ENCODE results near the gene CHID1. TPM values are rescaled to one million over a fixed set of nuclear protein-coding genes. Genes with fewer than 3 reads are reported as not detected.

The CHID1 gene
- total and polyA plus RNA-seq, 5 donors: 48.9 to 70.5 (median 63.7) TPM

- Histone ChIP-seq H3K4me1 (ENCODE audit: control insufficient read depth, insufficient read depth, low read length) (no peaks in the 10 kb centered on the region), H3K4me3 (ENCODE audit: low read length) (no peak overlapping the region), H3K27ac (ENCODE audit: low read length) (no peak overlapping the region), H3K27me3 (ENCODE audit: control insufficient read depth, insufficient read depth) (no peaks in the 10 kb centered on the region), H3K9me3 (ENCODE audit: control insufficient read depth, low read length) (no peaks in the 10 kb centered on the region)
- 86% methylated on average over 5 of the region's 5 CpGs for WGBS
- intact Hi-C loops (cut with DNase I): no loop called here
- DNase-seq: no peak
- no peak for ATAC-seq
Measured at GRCh38 chr11:908273-908672, 2.3 kb downstream of the CHID1 start.

GRCh38 chr11:907668-908067, 2.9 kb downstream of the CHID1 start:
- Histone ChIP-seq H3K27me3 (ENCODE audit: control insufficient read depth, insufficient read depth) (no peaks in the 10 kb centered on the region), H3K4me1 (ENCODE audit: control insufficient read depth, insufficient read depth, low read length) (no peaks in the 10 kb centered on the region), H3K4me3 (ENCODE audit: low read length) (no peak overlapping the region), H3K9me3 (ENCODE audit: control insufficient read depth, low read length) (no peaks in the 10 kb centered on the region), H3K27ac (ENCODE audit: low read length) (no peak overlapping the region)
- 89% methylated on average over 2 of the region's 2 CpGs for WGBS
- no peak for DNase-seq
- intact Hi-C loops (cut with DNase I): no loop called here
- ATAC-seq: no peak

- H3K9me3 ChIP-seq (ENCODE audit: control insufficient read depth, low read length): no peaks in the 10 kb centered on the region
- H3K27me3 ChIP-seq (ENCODE audit: control insufficient read depth, insufficient read depth): no peaks in the 10 kb centered on the region
- no peak for DNase-seq
- WGBS: 87% methylated on average over 7 of the region's 7 CpGs
- intact Hi-C loops (cut with DNase I): no loop called here
- H3K4me3 ChIP-seq (ENCODE audit: low read length): no peak overlapping the region
- no peak overlapping the region for H3K27ac ChIP-seq (ENCODE audit: low read length)
- ATAC-seq: no peak
- no peaks in the 10 kb centered on the region for H3K4me1 ChIP-seq (ENCODE audit: control insufficient read depth, insufficient read depth, low read length)
Measured at GRCh38 chr11:905952-906351, 4.7 kb downstream of the CHID1 start.

DNA sequence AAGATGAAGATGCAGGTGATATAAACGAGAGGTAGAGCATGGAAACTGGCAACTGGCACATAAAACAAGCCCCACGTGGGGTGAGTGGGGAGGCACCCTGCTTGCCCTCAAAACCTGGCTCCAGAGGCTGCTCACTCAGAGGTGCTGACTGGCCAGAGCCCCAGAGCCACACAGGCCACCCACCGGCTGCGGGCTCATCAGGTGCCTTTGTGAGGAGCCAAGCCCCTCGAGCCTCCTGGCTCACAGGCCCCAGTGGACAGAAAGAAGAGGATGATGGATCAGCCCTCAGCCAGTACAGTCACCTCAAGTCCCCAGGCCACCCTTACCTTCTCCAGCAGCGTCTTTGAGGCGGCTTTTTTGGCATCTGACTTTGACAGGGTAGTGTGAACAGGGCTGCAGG, 6.2 kb downstream of the CHID1 start:
- no peak overlapping the region for H3K4me3 ChIP-seq (ENCODE audit: low read length)
- intact Hi-C loops (cut with DNase I): no loop called here
- no peaks in the 10 kb centered on the region for H3K9me3 ChIP-seq (ENCODE audit: control insufficient read depth, low read length)
- no peaks in the 10 kb centered on the region for H3K27me3 ChIP-seq (ENCODE audit: control insufficient read depth, insufficient read depth)
- no peak overlapping the region for H3K27ac ChIP-seq (ENCODE audit: low read length)
- DNase-seq: no peak
- 94% methylated on average over 7 of the region's 7 CpGs for WGBS
- no peak for ATAC-seq
- no peaks in the 10 kb centered on the region for H3K4me1 ChIP-seq (ENCODE audit: control insufficient read depth, insufficient read depth, low read length)

DNA sequence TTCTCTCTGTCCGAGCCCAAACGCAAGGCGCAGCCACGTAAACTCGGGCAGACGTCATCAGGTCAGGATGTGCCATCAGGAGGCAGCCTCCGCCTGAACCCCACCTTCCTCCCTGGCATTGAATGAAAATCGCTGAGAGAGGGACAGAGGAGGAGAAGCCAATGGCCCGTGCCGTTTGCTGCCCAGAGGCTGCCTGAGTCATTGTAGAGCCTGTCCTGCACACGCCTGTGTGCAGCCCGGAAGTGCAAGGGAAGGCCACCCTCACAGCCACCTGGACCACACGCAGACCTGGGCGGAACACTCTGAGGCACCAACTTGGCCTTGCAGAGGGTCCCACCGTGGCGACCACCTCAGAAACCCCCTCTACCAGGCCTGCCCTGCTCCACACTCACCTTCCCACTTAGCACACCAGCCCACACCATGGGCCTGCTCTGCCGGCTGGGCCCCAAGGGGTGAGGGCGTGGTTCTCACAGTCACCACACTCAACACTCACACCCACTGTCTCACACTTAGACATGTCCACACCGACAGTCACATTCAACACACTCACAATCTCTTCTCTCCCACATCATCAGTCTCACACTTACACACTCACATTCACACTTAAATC, 9.1 kb downstream of the CHID1 start:
- Histone ChIP-seq H3K27me3 (ENCODE audit: control insufficient read depth, insufficient read depth) (no peaks in the 10 kb centered on the region), H3K27ac (ENCODE audit: low read length) (no peak overlapping the region), H3K9me3 (ENCODE audit: control insufficient read depth, low read length) (no peaks in the 10 kb centered on the region), H3K4me3 (ENCODE audit: low read length) (no peak overlapping the region), H3K4me1 (ENCODE audit: control insufficient read depth, insufficient read depth, low read length) (no peaks in the 10 kb centered on the region)
- ATAC-seq (no peak), DNase-seq (no peak)
- WGBS: 89% methylated on average over 19 of the region's 19 CpGs
- intact Hi-C loops (cut with DNase I): no loop called here

GRCh38 chr11:900545-900944, 10.1 kb downstream of the CHID1 start:
- H3K4me1 ChIP-seq (ENCODE audit: control insufficient read depth, insufficient read depth, low read length): no peaks in the 10 kb centered on the region
- WGBS: 95% methylated on average over 7 of the region's 7 CpGs
- intact Hi-C loops (cut with DNase I): no loop called here
- no peaks in the 10 kb centered on the region for H3K27me3 ChIP-seq (ENCODE audit: control insufficient read depth, insufficient read depth)
- no peak for ATAC-seq
- no peaks in the 10 kb centered on the region for H3K9me3 ChIP-seq (ENCODE audit: control insufficient read depth, low read length)
- DNase-seq: no peak
- H3K4me3 ChIP-seq (ENCODE audit: low read length): no peak overlapping the region
- H3K27ac ChIP-seq (ENCODE audit: low read length): no peak overlapping the region

DNA sequence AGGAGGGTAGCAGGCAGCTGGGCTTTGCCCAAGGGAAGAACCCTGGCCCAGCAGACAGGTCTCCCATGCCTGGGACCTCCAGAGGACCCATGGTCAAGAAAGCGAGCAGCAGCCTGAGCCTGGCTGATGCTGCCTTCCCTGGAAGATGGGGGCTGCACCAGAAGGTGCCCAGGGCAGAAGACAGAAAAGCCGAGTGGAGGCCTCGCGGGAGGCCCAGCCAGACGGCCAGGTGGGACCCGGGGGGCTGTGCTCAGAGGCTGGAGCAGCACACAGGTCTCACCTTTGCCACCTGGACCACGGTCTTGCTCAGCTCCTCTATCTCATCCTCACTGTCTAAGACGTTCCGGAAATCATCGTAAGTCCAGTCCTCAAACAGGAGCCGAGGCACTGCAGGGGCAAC, 10.9 kb downstream of the CHID1 start:
- Histone ChIP-seq H3K4me1 (ENCODE audit: control insufficient read depth, insufficient read depth, low read length) (no peaks in the 10 kb centered on the region), H3K4me3 (ENCODE audit: low read length) (no peak overlapping the region), H3K27me3 (ENCODE audit: control insufficient read depth, insufficient read depth) (no peaks in the 10 kb centered on the region), H3K9me3 (ENCODE audit: control insufficient read depth, low read length) (no peaks in the 10 kb centered on the region), H3K27ac (ENCODE audit: low read length) (no peak overlapping the region)
- 91% methylated on average over 11 of the region's 11 CpGs for WGBS
- DNase-seq (no peak), ATAC-seq (no peak)
- intact Hi-C loops (cut with DNase I): no loop called here

DNA sequence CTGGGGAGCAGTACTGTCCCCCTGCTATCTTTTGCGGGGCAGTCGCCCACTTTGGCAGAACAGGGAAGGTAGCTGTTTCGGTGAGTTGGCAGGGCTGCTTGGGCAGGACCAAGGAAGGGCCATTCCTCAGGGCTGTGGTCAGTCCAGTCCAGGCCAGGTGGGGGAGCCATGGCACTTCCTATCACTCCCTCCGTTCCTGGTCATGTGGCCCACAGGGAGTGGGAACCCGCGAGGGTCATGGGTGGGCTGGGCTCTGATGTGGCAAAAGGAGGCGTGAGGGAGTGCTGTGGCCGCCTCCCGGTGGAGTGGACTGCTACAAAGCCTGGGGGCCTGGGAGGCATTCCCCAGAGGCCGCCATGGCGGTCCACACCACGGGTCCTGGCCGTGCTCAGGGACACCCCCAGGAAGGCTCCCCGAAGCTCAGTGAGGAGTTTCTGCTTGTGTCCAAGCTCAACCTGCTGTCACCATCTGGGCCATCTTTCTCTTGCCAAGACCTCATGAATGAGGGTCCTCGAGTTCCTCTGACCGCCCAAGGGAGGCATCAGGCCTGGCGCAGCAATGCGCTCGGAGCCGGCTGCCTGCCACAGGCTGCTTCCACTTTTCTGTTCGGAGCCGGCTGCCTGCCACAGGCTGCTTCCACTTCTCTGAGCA, 11.9 kb downstream of the CHID1 start:
- H3K27me3 ChIP-seq (ENCODE audit: control insufficient read depth, insufficient read depth): no peaks in the 10 kb centered on the region
- WGBS: 82% methylated on average over 22 of the region's 22 CpGs
- no peak overlapping the region for H3K4me3 ChIP-seq (ENCODE audit: low read length)
- ATAC-seq (peak; percentile 12 to 13), DNase-seq (no peak)
- no peak overlapping the region for H3K27ac ChIP-seq (ENCODE audit: low read length)
- H3K4me1 ChIP-seq (ENCODE audit: control insufficient read depth, insufficient read depth, low read length): no peaks in the 10 kb centered on the region
- intact Hi-C loops (cut with DNase I): no loop called here
- no peaks in the 10 kb centered on the region for H3K9me3 ChIP-seq (ENCODE audit: control insufficient read depth, low read length)

- H3K4me3 ChIP-seq (ENCODE audit: low read length): no peak overlapping the region
- H3K9me3 ChIP-seq (ENCODE audit: control insufficient read depth, low read length): no peaks in the 10 kb centered on the region
- intact Hi-C loops (cut with DNase I): no loop called here
- no peaks in the 10 kb centered on the region for H3K27me3 ChIP-seq (ENCODE audit: control insufficient read depth, insufficient read depth)
- ATAC-seq: peak in 1 of 2 donors; percentile 4
- 73% methylated on average over 10 of the region's 10 CpGs for WGBS
- DNase-seq: no peak
- H3K4me1 ChIP-seq (ENCODE audit: control insufficient read depth, insufficient read depth, low read length): no peaks in the 10 kb centered on the region
- H3K27ac ChIP-seq (ENCODE audit: low read length): no peak overlapping the region
Measured at GRCh38 chr11:898143-898511, 12.5 kb downstream of the CHID1 start.

- intact Hi-C loops (cut with DNase I): no loop called here
Measured at GRCh38 chr11:897253-898142, 13.1 kb downstream of the CHID1 start.

More at GRCh38 chr11:897253-898142, 13.1 kb downstream of the CHID1 start:
- H3K4me1 ChIP-seq (ENCODE audit: control insufficient read depth, insufficient read depth, low read length): no peaks in the 10 kb centered on the region
- H3K27me3 ChIP-seq (ENCODE audit: control insufficient read depth, insufficient read depth): no peaks in the 10 kb centered on the region
- no peak overlapping the region for H3K4me3 ChIP-seq (ENCODE audit: low read length)
- peak; percentile 11 to 13 for ATAC-seq
- DNase-seq: peak in 1 of 3 donors; percentile 46
- no peaks in the 10 kb centered on the region for H3K9me3 ChIP-seq (ENCODE audit: control insufficient read depth, low read length)
- no peak overlapping the region for H3K27ac ChIP-seq (ENCODE audit: low read length)
- WGBS: 81% methylated on average over 17 of the region's 17 CpGs
